HepG2 (cell line): Measurements from ENCODE around the gene AP2B1. TPM values are rescaled to one million over a fixed set of nuclear protein-coding genes. Genes with fewer than 3 reads are reported as not detected.

Experiments used
- ATAC-seq: fragments of 200-7000 bp; cut with Tn5 transposase; 3 replicates; pipeline ENCODE4 v1.9.1; 2020; ENCODE audit warnings: mild to moderate bottlenecking, moderate library complexity
- BruUV-seq: library from RNA; stranded (reverse); fragments of 400-500 nt; replicated peaks from 2 replicates; lab custom pipeline; 2021; lab: Mats Ljungman, UMichigan
- CTCF ChIA-PET: fragments of 300-600 bp; formaldehyde crosslinking; extraction: SDS; loops from one replicate; lab custom pipeline; 2021; ENCODE audit warnings: low total read pairs, inconsistent platforms, low intra/inter-chr PET ratio; lab: Yijun Ruan, JAX
- POLR2A ChIA-PET: fragments of 350-600 bp; sonication (Branson Sonifier 250); formaldehyde crosslinking; loops from one replicate; lab custom pipeline; 2020; ENCODE audit warnings: antibody characterized with exemption, inconsistent platforms; lab: Yijun Ruan, JAX
- DNase-seq: peaks from one replicate; pipeline ENCODE4 v3.0.0-alpha.2; 2015; ENCODE audit warnings: low spot score
- FAIRE-seq: peaks from 3 replicates; lab custom pipeline; 2011; peaks lifted over from hg19 to GRCh38; lab: Jason Lieb, UNC
- H2AFZ ChIP-seq: one replicate; pipeline ENCODE4 v1.6.1; 2011; ENCODE audit warnings: low read length, inconsistent platforms
- H3K27ac ChIP-seq: fragments of 300-600 bp; 3 replicates; pipeline ENCODE4 v1.8.0; 2011; ENCODE audit warnings: mixed run types, mild to moderate bottlenecking, mixed read lengths, low read length, inconsistent platforms; ENCODE audit not compliant: insufficient read depth; ENCODE audit errors: extremely low read length
- H3K27me3 ChIP-seq, 2 experiments: fragments of 200-600 bp in 1 of 2; 2 replicates in 1 of 2; 3 replicates in 1 of 2; pipeline versions ENCODE4 v1.6.0 to v1.8.0; 2011; ENCODE audit warnings: low read length in 2 of 2, mild to moderate bottlenecking in 2 of 2, moderate library complexity in 2 of 2, inconsistent platforms in 1 of 2; ENCODE audit not compliant: insufficient read depth in 2 of 2, control insufficient read depth in 1 of 2
- H3K36me3 ChIP-seq, 2 experiments: fragments of 200-600 bp in 1 of 2; replicated peaks in 1 of 2; 2 replicates in 1 of 2; 3 replicates in 1 of 2; pipeline versions ENCODE4 v1.5.1 to v1.8.0; 2011; ENCODE audit warnings: low read length in 2 of 2, inconsistent platforms in 1 of 2; ENCODE audit not compliant: insufficient read depth in 2 of 2, control insufficient read depth in 1 of 2
- H3K4me1 ChIP-seq: 2 replicates; pipeline ENCODE4 v1.5.1; 2012; ENCODE audit warnings: low read length, inconsistent platforms; ENCODE audit not compliant: insufficient read depth
- H3K4me2 ChIP-seq: 2 replicates; pipeline ENCODE4 v1.6.0; 2011; ENCODE audit warnings: low read depth, low read length, inconsistent platforms
- H3K4me3 ChIP-seq, 3 experiments: fragments of 200-600 bp in 1 of 3; sonication (generic), shearing (Covaris generic) in 1 of 3; replicated peaks in 1 of 3; 2 replicates each; pipeline ENCODE4 v1.5.1; 2011 to 2016; ENCODE audit warnings: low read length in 3 of 3, inconsistent platforms in 2 of 3, low read depth in 2 of 3, mild to moderate bottlenecking in 2 of 3, control low read depth in 1 of 3, mixed read lengths in 1 of 3; ENCODE audit not compliant: insufficient read depth in 1 of 3
- H3K79me2 ChIP-seq: one replicate; pipeline ENCODE4 v1.6.1; 2011; ENCODE audit warnings: low read length, inconsistent platforms; ENCODE audit not compliant: insufficient read depth
- H3K9ac ChIP-seq: 2 replicates; pipeline ENCODE4 v1.6.0; 2011; ENCODE audit warnings: mild to moderate bottlenecking, low read depth, low read length, inconsistent platforms; ENCODE audit not compliant: insufficient read depth
- H3K9me3 ChIP-seq: 2 replicates; pipeline ENCODE4 v1.5.1; 2012; ENCODE audit warnings: mild to moderate bottlenecking, low read length
- H4K20me1 ChIP-seq: 2 replicates; pipeline ENCODE4 v1.6.0; 2011; ENCODE audit warnings: inconsistent platforms, mild to moderate bottlenecking, low read length, moderate library complexity; ENCODE audit not compliant: insufficient read depth
- ERF ChIP-seq: IDR thresholded peaks from 2 replicates; pipeline ENCODE4 v1.6.1; 2018; ENCODE audit warnings: missing biosample characterization, missing genetic modification reagents
- NCOR1 ChIP-seq: fragments of 200-600 bp; sonication (generic); IDR thresholded peaks from 2 replicates; pipeline ENCODE4 v1.7.0; 2017; ENCODE audit warnings: antibody characterized with exemption, low read length, borderline replicate concordance
- ZEB1 ChIP-seq: IDR thresholded peaks from 2 replicates; pipeline ENCODE4 v1.6.1; 2012; ENCODE audit warnings: mild to moderate bottlenecking, low read depth, inconsistent platforms; ENCODE audit not compliant: insufficient replicate concordance
- ZNF788 ChIP-seq: sonication (generic); formaldehyde crosslinking; IDR thresholded peaks from 2 replicates; pipeline ENCODE4 v1.5.0; 2020; ENCODE audit warnings: mild to moderate bottlenecking, missing genetic modification reagents, borderline replicate concordance
- WGBS: methylation state at CpG from one replicate; pipeline ENCODE4 v1.1.6; 2017; ENCODE audit warnings: low lambda C conversion rate; 5-methylcytosine and 5-hydroxymethylcytosine counted together
- in situ Hi-C: cut with HindIII; loops from 2 replicates; pipeline ENCODE4 v1.10.0; 2017; ENCODE audit warnings: low pct_unique_long_range_greater_than_20kb; ENCODE audit not compliant: extremely low pct_ligation_motif_present
- intact Hi-C: fragments of 100-400 bp; cut with micrococcal nuclease; formaldehyde crosslinking; loops from one replicate; pipeline ENCODE4 v1.10.0; 2022; ENCODE audit not compliant: unreplicated experiment
- polyA plus RNA-seq, 8 experiments: library from polyadenylated mRNA; depleted of rRNA in 3 of 8; stranded (reverse) in 7 of 8; unstranded in 1 of 8; fragments of >200 nt; fragmentation: Illumina TruSeq in 4 of 8; extraction: Trizol in 4 of 8; gene quantifications; 2 replicates each; pipeline versions ENCODE4 v1.2.1 to v1.2.3, GENCODE V29; 2011 to 2016; ENCODE audit warnings: low read depth in 4 of 8, missing spikeins in 1 of 8, mixed read lengths in 1 of 8; ENCODE audit not compliant: insufficient read depth in 1 of 8
- total RNA-seq, 5 experiments: library from RNA; depleted of rRNA; stranded (reverse); fragments of >200 nt; fragmentation: Illumina TruSeq; extraction: Trizol; gene quantifications; 2 replicates each; pipeline ENCODE4 v1.2.3, GENCODE V29; 2016; ENCODE audit warnings: low read depth in 1 of 5
- TF ChIP-seq, protein P1 (sequence below): sonication (generic); formaldehyde crosslinking; IDR thresholded peaks from 2 replicates; pipeline ENCODE4 v1.4.0; 2020; ENCODE audit warnings: mild to moderate bottlenecking, missing genetic modification reagents, borderline replicate concordance
- TF ChIP-seq, protein P2 (sequence below): IDR thresholded peaks from 2 replicates; pipeline ENCODE4 v1.6.1; 2016; ENCODE audit warnings: low read depth, borderline replicate concordance
- TF ChIP-seq, protein P3 (sequence below): sonication (generic); formaldehyde crosslinking; IDR thresholded peaks from 2 replicates; pipeline ENCODE4 v1.5.0; 2020; ENCODE audit warnings: mild to moderate bottlenecking, missing genetic modification reagents

The AP2B1 gene
- total and polyA plus RNA-seq, 2 of the 13 experiments (the other 11 are each of a cell fraction or from before 2014, with no cell fraction given) = 23.8 to 71.3 TPM

DNA sequence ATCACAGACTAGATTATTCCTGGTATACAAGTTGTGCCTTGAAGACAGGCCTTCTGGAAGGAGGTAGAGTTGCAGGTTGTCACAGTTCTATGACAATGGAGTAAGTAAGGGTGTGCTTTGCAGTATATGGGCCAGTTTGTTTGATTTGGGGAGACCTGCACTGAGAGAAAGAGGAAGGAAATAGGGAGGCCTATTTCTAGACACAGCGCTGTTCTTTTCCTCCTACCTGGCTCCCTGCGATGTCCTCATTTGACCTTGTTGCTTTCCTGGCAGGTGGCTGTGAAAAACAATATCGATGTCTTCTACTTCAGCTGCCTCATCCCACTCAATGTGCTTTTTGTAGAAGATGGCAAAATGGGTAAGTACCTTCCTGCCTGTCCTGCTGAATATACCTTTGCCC, 121.8 kb downstream of the AP2B1 start:
- POLR2A ChIA-PET = no interaction called here

More for the DNA sequence above, 121.8 kb downstream of the AP2B1 start:
- Histone ChIP-seq H3K4me2 (no peak overlapping the region), H3K27ac (no peak overlapping the region), H3K79me2 (no peaks in the 10 kb centered on the region), H3K27me3 (no peaks in the 10 kb centered on the region), H3K9ac (no peak overlapping the region), H3K4me1 (peaks cover 31% of the 10 kb centered on the region), H3K4me3 (no peak overlapping the region), H4K20me1 (0 out of 2 replicates have a peak, but pooled peaks cover 4% of the 10 kb centered on the region), H3K36me3 (peaks cover 4 to 21% of the 10 kb centered on the region in 2 experiments), H2AFZ (no peak overlapping the region), H3K9me3 (no peaks in the 10 kb centered on the region)
- DNase-seq = no peak
- ATAC-seq = no peak
- CTCF ChIA-PET = no interaction called here
- TF ChIP-seq ZEB1 (no peak), ERF (CRISPR knock-in tag) (no peak), NCOR1 (no peak), ZNF788 (no peak)
- TF ChIP-seq, protein P1, sequence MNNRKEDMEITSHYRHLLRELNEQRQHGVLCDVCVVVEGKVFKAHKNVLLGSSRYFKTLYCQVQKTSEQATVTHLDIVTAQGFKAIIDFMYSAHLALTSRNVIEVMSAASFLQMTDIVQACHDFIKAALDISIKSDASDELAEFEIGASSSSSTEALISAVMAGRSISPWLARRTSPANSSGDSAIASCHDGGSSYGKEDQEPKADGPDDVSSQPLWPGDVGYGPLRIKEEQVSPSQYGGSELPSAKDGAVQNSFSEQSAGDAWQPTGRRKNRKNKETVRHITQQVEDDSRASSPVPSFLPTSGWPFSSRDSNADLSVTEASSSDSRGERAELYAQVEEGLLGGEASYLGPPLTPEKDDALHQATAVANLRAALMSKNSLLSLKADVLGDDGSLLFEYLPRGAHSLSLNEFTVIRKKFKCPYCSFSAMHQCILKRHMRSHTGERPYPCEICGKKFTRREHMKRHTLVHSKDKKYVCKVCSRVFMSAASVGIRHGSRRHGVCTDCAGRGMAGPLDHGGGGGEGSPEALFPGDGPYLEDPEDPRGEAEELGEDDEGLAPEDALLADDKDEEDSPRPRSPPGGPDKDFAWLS (CRISPR knock-in tag) = no peak
- TF ChIP-seq, protein P2, sequence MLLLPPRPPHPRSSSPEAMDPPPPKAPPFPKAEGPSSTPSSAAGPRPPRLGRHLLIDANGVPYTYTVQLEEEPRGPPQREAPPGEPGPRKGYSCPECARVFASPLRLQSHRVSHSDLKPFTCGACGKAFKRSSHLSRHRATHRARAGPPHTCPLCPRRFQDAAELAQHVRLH (CRISPR knock-in tag) = no peak
- TF ChIP-seq, protein P3, sequence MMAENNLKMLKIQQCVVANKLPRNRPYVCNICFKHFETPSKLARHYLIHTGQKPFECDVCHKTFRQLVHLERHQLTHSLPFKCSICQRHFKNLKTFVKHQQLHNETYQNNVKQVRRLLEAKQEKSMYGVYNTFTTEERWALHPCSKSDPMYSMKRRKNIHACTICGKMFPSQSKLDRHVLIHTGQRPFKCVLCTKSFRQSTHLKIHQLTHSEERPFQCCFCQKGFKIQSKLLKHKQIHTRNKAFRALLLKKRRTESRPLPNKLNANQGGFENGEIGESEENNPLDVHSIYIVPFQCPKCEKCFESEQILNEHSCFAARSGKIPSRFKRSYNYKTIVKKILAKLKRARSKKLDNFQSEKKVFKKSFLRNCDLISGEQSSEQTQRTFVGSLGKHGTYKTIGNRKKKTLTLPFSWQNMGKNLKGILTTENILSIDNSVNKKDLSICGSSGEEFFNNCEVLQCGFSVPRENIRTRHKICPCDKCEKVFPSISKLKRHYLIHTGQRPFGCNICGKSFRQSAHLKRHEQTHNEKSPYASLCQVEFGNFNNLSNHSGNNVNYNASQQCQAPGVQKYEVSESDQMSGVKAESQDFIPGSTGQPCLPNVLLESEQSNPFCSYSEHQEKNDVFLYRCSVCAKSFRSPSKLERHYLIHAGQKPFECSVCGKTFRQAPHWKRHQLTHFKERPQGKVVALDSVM (CRISPR knock-in tag) = no peak
- intact Hi-C loops (no loop called here), in situ Hi-C loops (loop anchor here (25.0 kb wide), 1 partner anchor 103 kb away; the partner anchor contains the start of gene TAF15)
- WGBS = 100% methylated on average over 3 of the region's 3 CpGs
- no TSS peak for BruUV-seq
- FAIRE-seq = no peak
